ENCODE data around the gene S100B.

The S100B gene

GRCh38 chr21:46628868-46629267 is 24.0 kb upstream of the S100B start:
- Histone ChIP-seq H3K27ac (ENCODE audit: insufficient read depth, low read length, poor library complexity, severe bottlenecking) (no peak overlapping the region), H3K9me3 (ENCODE audit: control insufficient read depth, low read length) (no peaks in the 10 kb centered on the region), H3K4me1 (ENCODE audit: control insufficient read depth, insufficient read depth, low read length, poor library complexity, severe bottlenecking) (peaks cover 10% of the 10 kb centered on the region), H3K4me3 (ENCODE audit: insufficient read depth, low read depth, low read length, poor library complexity, severe bottlenecking) (no peak overlapping the region), H3K27me3 (replicated peaks; ENCODE audit: control insufficient read depth, insufficient read depth, low read length, poor library complexity, severe bottlenecking) (no peaks in the 10 kb centered on the region), H3K36me3 (ENCODE audit: control insufficient read depth, insufficient read depth, low read length) (no peaks in the 10 kb centered on the region)
- no peak for DNase-seq

DNA sequence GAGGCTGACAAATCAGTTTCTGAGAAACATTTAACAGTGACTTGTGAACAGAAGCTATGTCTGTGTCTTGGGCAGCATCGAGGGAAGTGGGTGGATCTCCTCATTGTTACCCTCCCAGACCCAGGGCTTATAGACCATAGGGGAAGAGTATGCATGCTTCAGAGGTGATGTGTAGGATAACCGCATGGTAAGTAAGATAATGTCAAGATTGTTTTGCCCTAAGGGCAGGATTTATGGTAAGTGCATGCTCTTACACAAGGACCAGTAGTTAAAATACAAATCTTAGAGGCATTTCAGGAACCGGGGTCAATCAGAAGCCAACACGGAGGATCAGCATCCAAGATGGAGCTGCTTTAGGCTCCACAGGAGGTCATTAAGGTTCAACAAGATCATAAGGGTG is 22.8 kb upstream of the S100B start:
- no peaks in the 10 kb centered on the region for H3K27me3 ChIP-seq (replicated peaks; ENCODE audit: control insufficient read depth, insufficient read depth, low read length, poor library complexity, severe bottlenecking)
- H3K4me3 ChIP-seq (ENCODE audit: insufficient read depth, low read depth, low read length, poor library complexity, severe bottlenecking) = no peak overlapping the region
- H3K27ac ChIP-seq (ENCODE audit: insufficient read depth, low read length, poor library complexity, severe bottlenecking) = no peak overlapping the region
- DNase-seq = no peak
- no peaks in the 10 kb centered on the region for H3K9me3 ChIP-seq (ENCODE audit: control insufficient read depth, low read length)
- H3K36me3 ChIP-seq (ENCODE audit: control insufficient read depth, insufficient read depth, low read length) = no peaks in the 10 kb centered on the region
- H3K4me1 ChIP-seq (ENCODE audit: control insufficient read depth, insufficient read depth, low read length, poor library complexity, severe bottlenecking) = peaks cover 6% of the 10 kb centered on the region

DNA sequence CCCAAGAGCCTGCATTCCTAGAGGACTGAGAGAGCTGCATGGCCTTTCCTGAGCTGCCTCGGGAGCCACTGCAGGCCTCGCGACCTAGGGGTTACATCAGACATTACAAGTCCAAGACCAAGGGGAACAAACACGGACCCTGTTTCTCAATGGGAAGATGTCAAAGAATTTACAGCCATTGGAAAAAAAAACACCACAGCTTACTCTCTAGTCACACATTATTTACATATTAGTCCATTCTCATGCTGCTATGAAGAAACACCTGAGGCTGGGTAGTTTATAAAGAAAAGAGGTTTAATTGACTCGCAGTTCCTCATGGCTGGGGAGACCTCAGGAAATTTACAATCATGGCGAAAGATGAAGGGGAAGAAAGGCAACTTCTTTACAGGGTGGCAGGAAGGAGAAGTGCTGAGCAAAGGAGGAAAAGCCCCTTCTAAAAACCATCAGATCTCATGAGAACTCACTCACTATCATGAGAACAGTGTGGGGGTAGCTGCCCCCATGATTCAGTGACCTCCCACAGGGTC is 22.2 kb upstream of the S100B start:
- H3K4me1 ChIP-seq (ENCODE audit: control insufficient read depth, insufficient read depth, low read length, poor library complexity, severe bottlenecking) = peaks cover 11% of the 10 kb centered on the region
- H3K27ac ChIP-seq (ENCODE audit: insufficient read depth, low read length, poor library complexity, severe bottlenecking) = peak overlapping the region; percentile 39
- H3K27me3 ChIP-seq (replicated peaks; ENCODE audit: control insufficient read depth, insufficient read depth, low read length, poor library complexity, severe bottlenecking) = no peaks in the 10 kb centered on the region
- no peaks in the 10 kb centered on the region for H3K9me3 ChIP-seq (ENCODE audit: control insufficient read depth, low read length)
- no peaks in the 10 kb centered on the region for H3K36me3 ChIP-seq (ENCODE audit: control insufficient read depth, insufficient read depth, low read length)
- DNase-seq = no peak
- H3K4me3 ChIP-seq (ENCODE audit: insufficient read depth, low read depth, low read length, poor library complexity, severe bottlenecking) = no peak overlapping the region

- H3K9me3 ChIP-seq (ENCODE audit: control insufficient read depth, low read length) = no peaks in the 10 kb centered on the region
- peak overlapping the region; percentile 39 for H3K27ac ChIP-seq (ENCODE audit: insufficient read depth, low read length, poor library complexity, severe bottlenecking)
- H3K4me1 ChIP-seq (ENCODE audit: control insufficient read depth, insufficient read depth, low read length, poor library complexity, severe bottlenecking) = peaks cover 16% of the 10 kb centered on the region
- no peaks in the 10 kb centered on the region for H3K27me3 ChIP-seq (replicated peaks; ENCODE audit: control insufficient read depth, insufficient read depth, low read length, poor library complexity, severe bottlenecking)
- DNase-seq = no peak
- H3K4me3 ChIP-seq (ENCODE audit: insufficient read depth, low read depth, low read length, poor library complexity, severe bottlenecking) = no peak overlapping the region
- no peaks in the 10 kb centered on the region for H3K36me3 ChIP-seq (ENCODE audit: control insufficient read depth, insufficient read depth, low read length)
These were observed 21.7 kb upstream of the S100B start for GRCh38 chr21:46626536-46626935.

- H3K4me1 ChIP-seq (ENCODE audit: control insufficient read depth, insufficient read depth, low read length, poor library complexity, severe bottlenecking) = peaks cover 20% of the 10 kb centered on the region
- H3K4me3 ChIP-seq (ENCODE audit: insufficient read depth, low read depth, low read length, poor library complexity, severe bottlenecking) = no peak overlapping the region
- H3K27me3 ChIP-seq (replicated peaks; ENCODE audit: control insufficient read depth, insufficient read depth, low read length, poor library complexity, severe bottlenecking) = no peaks in the 10 kb centered on the region
- peak overlapping the region; percentile 21 for H3K27ac ChIP-seq (ENCODE audit: insufficient read depth, low read length, poor library complexity, severe bottlenecking)
- no peak for DNase-seq
- H3K36me3 ChIP-seq (ENCODE audit: control insufficient read depth, insufficient read depth, low read length) = no peaks in the 10 kb centered on the region
- no peaks in the 10 kb centered on the region for H3K9me3 ChIP-seq (ENCODE audit: control insufficient read depth, low read length)
These were observed 20.9 kb upstream of the S100B start for GRCh38 chr21:46625759-46626158.

DNA sequence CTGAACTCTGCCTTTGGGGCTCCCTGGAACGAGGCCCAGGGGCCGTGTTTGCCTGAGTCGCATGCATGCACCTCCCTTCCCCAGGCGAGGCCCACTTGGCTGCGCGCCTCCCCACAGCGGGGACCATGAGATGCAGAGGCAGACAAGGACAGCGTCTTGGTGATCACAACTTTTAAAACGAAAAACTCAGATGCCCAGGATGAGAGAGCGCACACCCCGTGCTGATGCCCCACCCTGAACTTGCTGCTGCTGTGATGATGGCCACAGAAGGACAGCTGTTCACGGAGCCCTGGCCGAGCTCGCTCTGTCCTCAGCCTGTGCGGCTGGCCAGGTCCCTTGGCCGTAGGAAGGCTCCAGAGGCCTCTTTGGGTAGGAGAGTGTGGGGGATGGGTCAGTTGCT is 19.2 kb upstream of the S100B start:
- Histone ChIP-seq H3K4me1 (ENCODE audit: control insufficient read depth, insufficient read depth, low read length, poor library complexity, severe bottlenecking) (peaks cover 20% of the 10 kb centered on the region), H3K27ac (ENCODE audit: insufficient read depth, low read length, poor library complexity, severe bottlenecking) (no peak overlapping the region)

GRCh38 chr21:46622226-46622625 is 17.3 kb upstream of the S100B start:
- Histone ChIP-seq H3K4me3 (ENCODE audit: insufficient read depth, low read depth, low read length, poor library complexity, severe bottlenecking) (no peak overlapping the region), H3K36me3 (ENCODE audit: control insufficient read depth, insufficient read depth, low read length) (no peaks in the 10 kb centered on the region), H3K4me1 (ENCODE audit: control insufficient read depth, insufficient read depth, low read length, poor library complexity, severe bottlenecking) (peaks cover 19% of the 10 kb centered on the region), H3K9me3 (ENCODE audit: control insufficient read depth, low read length) (no peaks in the 10 kb centered on the region), H3K27ac (ENCODE audit: insufficient read depth, low read length, poor library complexity, severe bottlenecking) (peak overlapping the region; percentile 59), H3K27me3 (replicated peaks; ENCODE audit: control insufficient read depth, insufficient read depth, low read length, poor library complexity, severe bottlenecking) (no peaks in the 10 kb centered on the region)
- DNase-seq = peak in 2 of 3 donors; percentile 17 to 18

More for the DNA sequence above, 19.2 kb upstream of the S100B start:
- no peaks in the 10 kb centered on the region for H3K27me3 ChIP-seq (replicated peaks; ENCODE audit: control insufficient read depth, insufficient read depth, low read length, poor library complexity, severe bottlenecking)
- no peaks in the 10 kb centered on the region for H3K36me3 ChIP-seq (ENCODE audit: control insufficient read depth, insufficient read depth, low read length)
- no peaks in the 10 kb centered on the region for H3K9me3 ChIP-seq (ENCODE audit: control insufficient read depth, low read length)
- H3K4me3 ChIP-seq (ENCODE audit: insufficient read depth, low read depth, low read length, poor library complexity, severe bottlenecking) = no peak overlapping the region
- no peak for DNase-seq

DNA sequence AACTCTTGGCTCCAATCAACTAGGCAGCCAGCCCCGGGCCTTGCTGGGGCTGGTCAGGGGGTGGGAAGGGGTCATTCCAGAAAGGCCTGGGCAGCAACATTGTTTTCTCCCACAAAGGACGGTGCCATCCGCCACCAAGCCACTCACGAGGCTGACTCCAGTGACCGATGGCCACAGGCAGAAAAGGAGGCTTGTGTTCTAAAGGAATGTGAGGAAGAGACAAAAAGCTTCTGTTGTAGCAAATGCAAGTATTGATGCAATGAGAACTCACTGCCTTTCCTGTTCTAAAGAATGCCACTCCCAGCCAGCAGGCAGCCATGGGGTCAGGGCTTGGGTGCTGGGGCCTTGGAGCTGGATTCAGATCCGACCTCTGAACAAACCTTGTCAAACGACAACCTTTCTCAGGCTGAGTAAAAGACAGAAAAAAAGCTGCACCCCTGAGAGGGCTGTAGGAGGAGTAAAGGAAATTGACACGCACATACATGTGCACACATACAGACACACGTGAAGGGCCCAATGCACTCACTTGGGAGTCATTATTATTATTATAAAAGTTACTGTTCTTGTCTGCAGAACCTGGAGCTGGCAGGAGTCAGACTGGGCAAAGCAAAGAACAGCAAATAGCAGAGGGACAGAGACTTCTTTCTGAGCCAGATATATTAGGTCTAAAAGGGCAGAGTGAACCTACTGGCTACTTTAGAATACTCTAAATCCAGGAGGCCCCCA is 16.7 kb upstream of the S100B start:
- no peak overlapping the region for H3K4me3 ChIP-seq (ENCODE audit: insufficient read depth, low read depth, low read length, poor library complexity, severe bottlenecking)
- H3K4me1 ChIP-seq (ENCODE audit: control insufficient read depth, insufficient read depth, low read length, poor library complexity, severe bottlenecking) = peaks cover 14% of the 10 kb centered on the region
- no peaks in the 10 kb centered on the region for H3K36me3 ChIP-seq (ENCODE audit: control insufficient read depth, insufficient read depth, low read length)
- H3K27me3 ChIP-seq (replicated peaks; ENCODE audit: control insufficient read depth, insufficient read depth, low read length, poor library complexity, severe bottlenecking) = no peaks in the 10 kb centered on the region
- peak overlapping the region; percentile 59 for H3K27ac ChIP-seq (ENCODE audit: insufficient read depth, low read length, poor library complexity, severe bottlenecking)
- DNase-seq = no peak
- no peaks in the 10 kb centered on the region for H3K9me3 ChIP-seq (ENCODE audit: control insufficient read depth, low read length)

DNA sequence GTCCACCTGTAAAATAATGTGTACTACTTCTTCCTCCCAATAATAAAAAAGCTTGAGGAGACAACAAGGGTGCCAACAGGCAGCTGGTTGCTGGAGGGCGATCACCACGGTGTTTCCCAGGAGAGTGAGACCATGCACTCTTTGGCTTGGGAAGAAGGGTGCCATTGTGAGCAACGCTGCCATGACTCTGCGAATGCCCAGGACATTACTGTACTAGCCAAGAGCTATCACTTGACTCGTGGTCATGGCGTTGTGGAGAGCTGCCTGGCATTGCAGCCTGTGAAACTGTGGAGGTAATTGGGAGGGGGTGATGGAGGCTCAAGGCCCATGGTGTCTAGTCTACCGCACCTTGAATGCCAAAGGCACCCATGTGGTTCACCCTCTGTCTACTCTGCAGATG is 16.0 kb upstream of the S100B start:
- Histone ChIP-seq H3K27me3 (replicated peaks; ENCODE audit: control insufficient read depth, insufficient read depth, low read length, poor library complexity, severe bottlenecking) (no peaks in the 10 kb centered on the region), H3K27ac (ENCODE audit: insufficient read depth, low read length, poor library complexity, severe bottlenecking) (no peak overlapping the region), H3K9me3 (ENCODE audit: control insufficient read depth, low read length) (no peaks in the 10 kb centered on the region), H3K4me3 (ENCODE audit: insufficient read depth, low read depth, low read length, poor library complexity, severe bottlenecking) (no peak overlapping the region), H3K4me1 (ENCODE audit: control insufficient read depth, insufficient read depth, low read length, poor library complexity, severe bottlenecking) (peaks cover 14% of the 10 kb centered on the region), H3K36me3 (ENCODE audit: control insufficient read depth, insufficient read depth, low read length) (no peaks in the 10 kb centered on the region)
- no peak for DNase-seq

DNA sequence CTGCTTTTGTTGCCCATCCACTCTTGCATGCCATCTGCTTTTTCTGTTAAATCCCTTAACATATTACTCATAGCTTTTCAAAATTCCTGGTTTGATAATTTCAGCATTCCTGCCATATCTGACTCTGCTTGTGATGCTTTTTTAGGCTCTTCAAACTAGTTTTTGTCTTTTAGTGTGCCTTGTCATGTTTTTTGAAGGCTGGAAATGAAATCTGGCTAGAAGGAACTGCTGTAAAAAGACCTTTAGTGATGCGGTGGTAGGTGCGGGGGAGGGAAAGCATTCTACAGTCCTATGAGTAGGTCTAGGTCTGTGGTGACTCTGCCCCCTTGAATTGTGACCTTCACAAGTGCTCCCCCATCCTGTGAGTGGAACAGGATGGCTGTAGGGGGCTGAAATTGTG is 15.0 kb upstream of the S100B start:
- H3K9me3 ChIP-seq (ENCODE audit: control insufficient read depth, low read length) = no peaks in the 10 kb centered on the region
- H3K27me3 ChIP-seq (replicated peaks; ENCODE audit: control insufficient read depth, insufficient read depth, low read length, poor library complexity, severe bottlenecking) = no peaks in the 10 kb centered on the region
- H3K36me3 ChIP-seq (ENCODE audit: control insufficient read depth, insufficient read depth, low read length) = no peaks in the 10 kb centered on the region
- DNase-seq = no peak
- no peak overlapping the region for H3K4me3 ChIP-seq (ENCODE audit: insufficient read depth, low read depth, low read length, poor library complexity, severe bottlenecking)
- H3K27ac ChIP-seq (ENCODE audit: insufficient read depth, low read length, poor library complexity, severe bottlenecking) = no peak overlapping the region
- peaks cover 14% of the 10 kb centered on the region for H3K4me1 ChIP-seq (ENCODE audit: control insufficient read depth, insufficient read depth, low read length, poor library complexity, severe bottlenecking)
